Stimulated activated CD4-positive, alpha-beta T cell treated with anti-CD3 and anti-CD28 coated beads, Interleukin-2, amount 100 ng/mL, for 48 hours (primary cell): ENCODE measurements around the gene USP35.
"Not testable (repeated sequence)": the region's sequence is repeated elsewhere in the genome, so short reads cannot be mapped to it uniquely, and the experiment has no call there.

ENCODE experiments used
- DNase-seq, 2 donors: peaks; one replicate each; pipeline ENCODE4 v3.0.0-alpha.2; 2020

The USP35 gene

GRCh38 chr11:78216571-78217287 is 28.0 kb downstream of the USP35 start:
- DNase-seq = no peak

DNA sequence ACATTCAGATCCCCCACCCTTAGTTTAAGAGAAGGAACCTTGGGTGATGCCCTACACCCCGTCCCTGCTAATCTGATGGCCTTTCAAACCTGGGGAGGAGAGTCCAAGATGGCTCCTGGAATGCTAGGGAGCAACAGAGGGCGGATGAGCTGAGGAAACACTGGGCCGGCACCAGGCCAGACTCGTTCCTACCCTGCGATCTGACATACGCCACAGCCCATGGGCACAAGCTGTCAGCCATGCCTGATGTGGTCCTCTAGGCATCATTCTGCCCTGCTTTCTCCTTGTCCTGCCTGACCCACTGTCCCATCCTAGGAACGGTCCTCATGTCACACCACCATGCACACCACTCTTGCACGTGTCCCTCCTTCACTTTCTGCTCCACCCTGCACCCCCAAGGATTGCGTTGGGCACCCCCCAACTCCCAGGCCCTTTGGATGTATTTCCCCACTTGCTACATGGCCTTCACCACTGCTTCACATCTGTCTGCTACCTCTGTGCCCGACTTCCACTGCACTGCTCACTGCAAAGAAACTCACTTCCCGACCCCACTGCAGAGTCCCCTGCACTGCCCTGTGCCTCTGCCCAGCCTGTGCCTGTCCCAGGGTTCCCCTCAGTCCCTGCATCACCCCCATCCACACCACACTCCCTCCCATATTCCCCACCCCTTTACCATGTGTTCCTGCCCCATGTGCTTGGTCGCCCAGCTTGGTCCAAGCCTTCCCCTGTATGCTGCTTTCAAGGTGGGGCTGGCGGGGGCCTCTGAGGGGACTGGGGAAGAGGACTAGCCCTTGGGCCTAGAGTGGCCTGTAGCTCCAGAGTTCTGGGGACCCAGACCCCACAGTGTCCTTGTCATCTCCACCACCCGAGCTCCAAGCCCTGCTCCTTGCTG is 29.2 kb downstream of the USP35 start:
- no peak for DNase-seq

GRCh38 chr11:78218707-78219492 is 30.2 kb downstream of the USP35 start:
- no peak for DNase-seq

DNA sequence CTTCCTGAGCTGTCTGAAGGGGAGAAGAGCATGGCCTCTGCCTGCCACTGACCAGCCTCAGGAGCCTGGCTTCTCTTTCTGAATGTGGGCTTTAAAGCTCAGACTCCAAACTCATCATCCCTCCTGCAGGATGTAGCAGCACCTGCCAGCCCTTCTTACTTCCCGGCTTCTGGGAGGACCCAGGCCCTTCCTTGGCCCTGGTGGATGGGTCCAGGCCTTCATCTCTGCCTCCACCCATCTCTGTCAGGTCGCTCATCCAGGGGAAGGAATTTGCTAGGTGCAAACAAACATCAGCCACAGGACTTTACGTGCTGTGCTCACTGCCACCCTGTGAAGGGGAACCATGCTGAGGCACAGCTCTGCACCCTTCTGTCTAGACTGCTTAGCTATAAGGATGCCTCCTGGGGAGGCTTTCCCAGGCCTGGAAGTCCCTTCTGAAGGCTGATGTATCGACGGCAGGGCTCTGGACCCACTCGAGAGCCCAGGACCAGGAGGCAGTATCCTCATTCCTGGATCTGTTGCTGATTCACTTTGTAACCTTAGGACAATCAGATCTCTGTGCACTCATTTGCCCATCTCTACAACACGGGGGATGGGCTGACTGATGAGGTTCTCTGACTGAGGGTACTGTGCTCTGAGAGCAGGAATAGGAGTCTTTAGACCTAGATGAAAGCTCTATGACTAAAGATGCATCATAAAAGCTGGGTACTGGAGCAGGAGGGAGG is 30.9 kb downstream of the USP35 start:
- no peak for DNase-seq

DNA sequence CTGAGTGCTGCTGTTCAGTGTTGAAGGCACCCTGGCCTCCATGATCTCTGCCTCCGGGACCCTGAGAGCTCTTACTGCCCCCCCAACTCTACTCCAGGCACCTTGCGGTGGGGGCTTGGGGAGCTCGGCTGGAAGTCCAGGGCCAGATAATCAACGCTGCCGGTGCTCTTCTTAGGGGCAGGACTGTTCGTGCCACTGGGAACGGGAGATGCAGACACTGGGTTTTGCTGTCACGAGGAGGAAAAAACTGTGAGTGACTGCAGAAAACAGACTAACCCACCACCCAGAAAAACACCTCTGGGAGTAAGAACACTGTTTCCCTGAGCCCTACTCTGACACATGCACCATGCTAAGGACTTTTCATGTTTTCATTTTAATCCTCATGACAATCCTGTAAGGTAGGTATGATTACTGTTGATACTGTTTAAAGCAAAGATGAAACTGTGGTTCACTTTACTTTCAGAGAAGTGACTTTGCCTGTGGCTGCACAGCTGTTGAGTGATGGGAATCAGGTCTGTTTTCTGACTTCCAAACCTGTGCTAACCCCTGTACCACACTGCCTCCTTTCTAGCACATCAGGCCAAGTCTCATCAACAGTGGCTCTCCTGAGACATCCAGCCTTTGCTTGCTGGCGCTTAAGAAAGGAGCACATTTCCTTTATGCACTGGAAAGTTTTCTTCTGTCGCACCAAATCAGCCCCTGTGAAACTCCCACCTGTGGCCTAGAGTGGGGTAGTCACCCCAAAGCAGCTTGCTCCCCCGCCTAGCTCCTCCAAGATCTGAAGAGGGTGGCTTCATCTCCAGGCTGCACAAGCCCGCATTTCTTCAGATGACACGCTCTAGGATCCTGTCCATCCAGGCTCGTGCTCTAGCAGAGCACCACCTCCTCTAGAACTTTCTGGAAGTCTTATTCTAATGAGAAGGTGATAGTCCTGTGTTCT is 31.8 kb downstream of the USP35 start:
- no peak for DNase-seq

GRCh38 chr11:78221396-78222315 is 32.9 kb downstream of the USP35 start:
- DNase-seq = no peak

GRCh38 chr11:78222726-78223125 is 34.0 kb downstream of the USP35 start:
- not testable (repeated sequence) for DNase-seq

DNA sequence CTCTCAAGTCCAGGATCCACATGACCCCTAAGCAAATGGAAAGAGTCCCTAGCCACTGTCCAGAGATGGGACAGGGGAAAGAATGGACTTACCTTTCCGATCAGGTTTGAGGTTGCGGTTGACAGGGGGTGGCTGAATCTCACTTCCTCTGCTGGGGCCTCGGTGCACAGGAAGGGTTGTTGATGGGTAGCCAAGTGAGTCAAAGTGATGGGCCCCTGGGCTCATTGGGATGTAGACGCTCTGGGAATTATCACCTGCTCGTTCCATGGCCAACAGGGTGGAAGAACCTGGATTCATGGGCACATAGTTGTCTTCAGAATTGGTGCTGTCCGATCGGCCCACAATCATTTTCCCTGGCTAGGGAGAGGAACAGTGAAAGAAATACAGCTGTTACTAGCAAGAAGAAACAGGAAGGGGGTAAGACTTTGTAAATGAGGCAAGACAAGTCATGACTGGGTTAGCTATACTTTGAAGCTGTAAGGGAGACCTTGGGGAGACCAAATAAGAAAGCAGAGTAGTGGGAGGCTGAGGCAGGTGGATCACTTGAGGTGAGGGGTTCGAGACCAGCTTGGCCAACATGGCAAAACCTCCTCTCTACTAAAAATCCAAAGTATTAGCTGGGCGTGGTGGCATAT is 34.7 kb downstream of the USP35 start:
- DNase-seq = no peak

DNA sequence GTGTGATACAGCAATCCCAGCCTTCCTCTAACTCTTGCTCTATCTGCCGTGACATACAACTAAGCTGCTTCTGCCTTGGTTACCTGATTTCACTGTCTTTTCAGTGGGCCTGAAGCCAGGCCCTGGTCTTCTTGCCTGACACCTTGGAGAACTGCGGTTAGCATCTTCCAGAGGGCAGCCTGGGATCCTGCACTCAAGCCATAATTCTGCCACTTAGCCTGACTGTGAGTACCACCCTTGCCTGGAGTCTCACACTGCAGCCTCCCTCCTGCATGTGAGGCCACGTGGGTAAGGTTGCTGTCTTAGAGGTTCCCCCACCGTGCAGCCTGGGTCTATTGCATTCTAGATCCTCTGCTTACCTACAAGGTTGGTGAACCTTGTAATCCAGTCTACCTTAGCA is 35.8 kb downstream of the USP35 start:
- DNase-seq = no peak

DNA sequence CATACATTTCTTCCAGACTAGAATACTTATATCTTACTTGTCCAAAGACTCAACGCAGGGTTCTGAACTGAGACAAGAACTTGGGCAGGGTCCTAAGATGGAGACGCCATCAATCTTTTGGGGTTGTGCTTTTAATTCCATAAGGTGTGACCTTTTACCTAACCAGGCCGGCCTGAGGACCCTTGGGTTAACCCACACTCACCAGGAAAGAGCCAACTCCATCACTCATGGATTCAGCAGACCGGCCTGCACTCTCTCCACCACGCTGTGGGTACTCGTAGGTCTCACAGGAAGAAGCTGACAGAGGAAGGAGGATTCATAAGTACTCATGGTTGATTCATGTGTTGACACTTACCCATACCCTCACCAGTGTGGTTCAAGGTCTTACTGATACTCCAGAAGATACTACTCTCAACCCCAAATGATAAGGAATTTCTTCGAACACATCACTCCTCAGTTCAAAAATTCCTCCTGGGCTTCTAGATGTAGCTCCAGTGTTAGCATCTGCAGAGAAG is 36.2 kb downstream of the USP35 start:
- DNase-seq = no peak

- DNase-seq = no peak
These were observed 38.3 kb downstream of the USP35 start for GRCh38 chr11:78226684-78227680.

DNA sequence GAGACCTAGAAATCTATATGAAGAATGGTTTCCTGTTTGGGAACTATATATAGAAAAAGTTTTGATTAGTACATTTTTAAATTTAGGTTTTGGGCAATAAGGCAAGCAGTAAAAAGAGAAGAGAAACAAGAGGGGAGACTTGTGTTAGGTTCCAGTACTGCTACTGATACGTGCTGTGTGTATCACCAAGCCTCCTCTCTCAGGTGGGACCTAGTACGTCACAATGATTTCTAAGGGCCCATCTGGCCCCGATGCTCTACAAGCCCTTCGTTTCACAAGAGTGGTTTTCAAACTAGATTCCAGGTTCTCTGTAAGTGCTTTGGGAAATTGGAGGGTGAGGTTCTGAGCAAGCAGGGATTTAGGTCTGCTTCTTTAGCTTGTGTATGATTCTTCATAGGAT is 39.2 kb downstream of the USP35 start:
- DNase-seq = no peak

DNA sequence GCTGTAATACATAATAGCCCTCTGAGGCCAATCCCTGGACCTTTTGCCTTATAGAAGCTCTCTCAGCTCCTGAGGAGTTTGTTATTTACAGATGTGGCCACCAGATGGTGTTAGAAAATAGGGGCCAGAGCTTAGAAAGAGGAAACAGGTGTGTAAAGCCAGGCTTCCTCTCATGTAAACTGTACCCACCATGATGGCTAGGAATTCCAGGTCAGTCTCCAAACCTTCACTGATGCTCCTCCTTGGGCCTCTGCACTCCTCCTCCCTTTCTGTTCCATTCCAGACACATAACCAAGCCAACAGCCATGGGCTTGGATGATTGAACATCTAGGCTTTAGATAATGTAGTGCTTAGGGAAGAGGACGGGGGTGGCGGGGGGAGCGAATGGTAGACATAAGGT is 39.7 kb downstream of the USP35 start:
- DNase-seq = no peak

GRCh38 chr11:78229106-78229505 is 40.4 kb downstream of the USP35 start:
- no peak for DNase-seq

GRCh38 chr11:78230161-78230877 is 41.6 kb downstream of the USP35 start:
- no peak for DNase-seq

DNA sequence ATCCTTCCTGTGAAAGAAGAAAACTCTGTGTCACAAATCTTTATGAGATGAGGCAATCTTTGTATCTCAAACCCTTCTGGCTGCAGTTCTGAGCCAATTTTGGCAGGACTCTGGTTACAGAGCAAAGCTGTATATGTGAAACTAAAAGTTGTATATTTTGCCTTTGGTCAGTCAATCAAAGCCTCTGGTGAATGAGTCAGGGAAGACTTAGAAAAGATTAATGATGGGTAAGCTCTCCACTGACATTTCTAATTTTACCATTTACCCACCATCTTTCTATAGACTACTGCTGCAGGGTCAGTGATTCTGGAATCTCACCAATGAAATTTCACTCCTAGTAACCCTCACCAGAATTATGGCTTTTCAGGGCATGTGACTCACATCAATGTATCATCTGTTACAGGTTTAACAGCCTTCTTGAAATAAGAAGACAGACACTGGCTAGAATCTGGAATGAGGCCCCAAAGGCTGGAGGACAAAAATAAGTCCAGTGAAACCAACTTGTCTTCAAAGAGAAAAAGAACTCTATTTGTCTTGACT is 43.3 kb downstream of the USP35 start:
- no peak for DNase-seq

DNA sequence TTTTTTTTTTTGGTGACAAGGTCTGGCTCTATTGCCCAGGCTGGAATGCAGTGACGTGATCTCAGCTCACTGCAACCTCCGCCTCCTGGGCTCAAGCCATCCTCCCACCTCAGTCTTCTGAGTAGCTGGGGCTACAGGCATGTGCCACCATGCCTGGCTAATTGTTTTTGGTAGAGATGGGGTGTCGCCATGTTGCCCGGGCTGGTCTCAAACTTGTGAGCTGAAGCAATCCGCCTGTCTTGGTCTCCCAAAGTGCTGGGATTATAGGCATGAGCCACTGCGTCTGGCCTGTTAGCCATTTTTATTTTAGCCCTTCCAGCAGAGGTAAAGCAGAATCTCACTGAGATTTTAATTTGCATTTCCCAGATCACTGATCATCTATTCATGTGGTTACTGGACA is 44.3 kb downstream of the USP35 start:
- DNase-seq = not testable (repeated sequence)
